WTC11 (cell line): ENCODE measurements around the gene USB1. TPM values are rescaled to one million over a fixed set of nuclear protein-coding genes. Genes with fewer than 3 reads are reported as not detected.

Experiments used
- ATAC-seq: fragments of 200-7000 bp; cut with Tn5 transposase; 2 replicates; pipeline ENCODE4 v1.10.0; 2021; ENCODE audit warnings: mild to moderate bottlenecking, moderate library complexity
- CTCF ChIA-PET: fragments of 300-600 bp; sonication (Branson Sonifier 250); formaldehyde crosslinking; loops from one replicate; lab custom pipeline; 2021; ENCODE audit warnings: antibody characterized with exemption; lab: Charles Lee
- POLR2A ChIA-PET: fragments of 350-600 bp; sonication (Branson Sonifier 250); formaldehyde crosslinking; loops from one replicate; lab custom pipeline; 2021; ENCODE audit warnings: antibody characterized with exemption; lab: Charles Lee
- DNase-seq: peaks from one replicate; pipeline ENCODE4 v3.0.0; 2021; ENCODE audit warnings: low spot score
- H3K27ac Mint-ChIP-seq: 2 replicates; pipeline ENCODE4 v1.8.0; 2021; ENCODE audit warnings: mixed read lengths
- H3K27me3 Mint-ChIP-seq: 2 replicates; pipeline ENCODE4 v1.8.0; 2021; ENCODE audit warnings: low read depth, mild to moderate bottlenecking, moderate library complexity, mixed read lengths
- H3K36me3 Mint-ChIP-seq: 2 replicates; pipeline ENCODE4 v1.8.0; 2021; ENCODE audit warnings: mixed read lengths
- H3K4me1 Mint-ChIP-seq: 2 replicates; pipeline ENCODE4 v1.8.0; 2022; ENCODE audit warnings: mixed read lengths
- H3K4me3 Mint-ChIP-seq: 2 replicates; pipeline ENCODE4 v1.8.0; 2021; ENCODE audit warnings: mild to moderate bottlenecking, moderate library complexity, mixed read lengths
- H3K9me3 Mint-ChIP-seq: 2 replicates; pipeline ENCODE4 v1.8.0; 2021; ENCODE audit warnings: mixed read lengths
- CBFB ChIP-seq: sonication (generic); formaldehyde crosslinking; IDR thresholded peaks from 2 replicates; pipeline ENCODE4 v1.8.1; 2022; ENCODE audit warnings: mild to moderate bottlenecking, low read depth, missing genetic modification reagents
- CREM ChIP-seq: sonication (generic); formaldehyde crosslinking; IDR thresholded peaks from 2 replicates; pipeline ENCODE4 v1.8.1; 2022; ENCODE audit warnings: mild to moderate bottlenecking, missing genetic modification reagents, moderate library complexity
- EMX1 ChIP-seq: fragments of 250-450 bp; sonication (Bioruptor Pico); IDR thresholded peaks from 2 replicates; pipeline ENCODE4 v1.8.0; 2021; ENCODE audit warnings: mild to moderate bottlenecking
- ETV6 ChIP-seq: sonication (generic); formaldehyde crosslinking; IDR thresholded peaks from 2 replicates; pipeline ENCODE4 v1.8.1; 2022; ENCODE audit warnings: mild to moderate bottlenecking, missing genetic modification reagents
- FOXK1 ChIP-seq: sonication (generic); formaldehyde crosslinking; IDR thresholded peaks from 2 replicates; pipeline ENCODE4 v1.8.0; 2022; ENCODE audit warnings: mild to moderate bottlenecking, moderate library complexity, missing genetic modification reagents
- KAT7 ChIP-seq: sonication (generic); formaldehyde crosslinking; IDR thresholded peaks from 2 replicates; pipeline ENCODE4 v1.8.1; 2023; ENCODE audit warnings: missing genetic modification reagents, mild to moderate bottlenecking, borderline replicate concordance
- MAX ChIP-seq: sonication (generic); formaldehyde crosslinking; IDR thresholded peaks from 2 replicates; pipeline ENCODE4 v1.8.0; 2022; ENCODE audit warnings: mild to moderate bottlenecking, missing genetic modification reagents
- MLX ChIP-seq: sonication (generic); formaldehyde crosslinking; IDR thresholded peaks from 2 replicates; pipeline ENCODE4 v1.8.1; 2023; ENCODE audit warnings: mild to moderate bottlenecking, missing genetic modification reagents, moderate library complexity
- MYBL2 ChIP-seq: sonication (generic); formaldehyde crosslinking; IDR thresholded peaks from 2 replicates; pipeline ENCODE4 v1.8.1; 2023; ENCODE audit warnings: mild to moderate bottlenecking, moderate library complexity, missing genetic modification reagents
- NR1H2 ChIP-seq: sonication (generic); formaldehyde crosslinking; IDR thresholded peaks from 2 replicates; pipeline ENCODE4 v1.9.0; 2021; ENCODE audit warnings: mild to moderate bottlenecking, moderate library complexity, missing genetic modification reagents
- SP1 ChIP-seq: sonication (generic); formaldehyde crosslinking; conservative IDR thresholded peaks from 2 replicates; pipeline ENCODE4 v1.8.1; 2022; ENCODE audit warnings: missing genetic modification reagents
- STAT6 ChIP-seq: sonication (generic); formaldehyde crosslinking; conservative IDR thresholded peaks from 2 replicates; pipeline ENCODE4 v1.8.1; 2023; ENCODE audit warnings: mild to moderate bottlenecking, low read depth, missing genetic modification reagents, moderate library complexity
- TEAD1 ChIP-seq: sonication (generic); formaldehyde crosslinking; IDR thresholded peaks from 2 replicates; pipeline ENCODE4 v1.8.0; 2022; ENCODE audit warnings: mild to moderate bottlenecking, missing genetic modification reagents
- USF2 ChIP-seq: sonication (generic); formaldehyde crosslinking; IDR thresholded peaks from 2 replicates; pipeline ENCODE4 v1.8.1; 2023; ENCODE audit warnings: mild to moderate bottlenecking, missing genetic modification reagents, moderate library complexity
- ZNF232 ChIP-seq: sonication (generic); formaldehyde crosslinking; IDR thresholded peaks from 2 replicates; pipeline ENCODE4 v1.8.0; 2022; ENCODE audit warnings: mild to moderate bottlenecking, missing genetic modification reagents
- ZNF263 ChIP-seq: sonication (generic); formaldehyde crosslinking; IDR thresholded peaks from 2 replicates; pipeline ENCODE4 v1.8.1; 2022; ENCODE audit warnings: low read depth, mild to moderate bottlenecking, moderate library complexity, missing genetic modification reagents
- ZNF423 ChIP-seq: fragments of 250-450 bp; sonication (Bioruptor Pico); IDR thresholded peaks from 2 replicates; pipeline ENCODE4 v2.1.2; 2022; ENCODE audit warnings: mild to moderate bottlenecking, moderate library complexity
- total RNA-seq: library from RNA; stranded (reverse); gene quantifications from 3 replicates; pipeline ENCODE4 v1.2.3, GENCODE V29; 2021
- TF ChIP-seq, protein P1 (sequence below): sonication (generic); formaldehyde crosslinking; IDR thresholded peaks from 2 replicates; pipeline ENCODE4 v1.8.1; 2022; ENCODE audit warnings: mild to moderate bottlenecking, moderate library complexity, missing genetic modification reagents
- TF ChIP-seq, protein P2 (sequence below): sonication (generic); formaldehyde crosslinking; IDR thresholded peaks from 2 replicates; pipeline ENCODE4 v1.8.0; 2022; ENCODE audit warnings: missing genetic modification reagents
- TF ChIP-seq, protein P3 (sequence below): fragments of 250-450 bp; sonication (Bioruptor Pico); IDR thresholded peaks from 2 replicates; pipeline ENCODE4 v1.9.0; 2021; ENCODE audit warnings: mild to moderate bottlenecking, borderline replicate concordance

The USB1 gene
- total RNA-seq, 1 experiment from 2014 or later, result 67.1 TPM

DNA sequence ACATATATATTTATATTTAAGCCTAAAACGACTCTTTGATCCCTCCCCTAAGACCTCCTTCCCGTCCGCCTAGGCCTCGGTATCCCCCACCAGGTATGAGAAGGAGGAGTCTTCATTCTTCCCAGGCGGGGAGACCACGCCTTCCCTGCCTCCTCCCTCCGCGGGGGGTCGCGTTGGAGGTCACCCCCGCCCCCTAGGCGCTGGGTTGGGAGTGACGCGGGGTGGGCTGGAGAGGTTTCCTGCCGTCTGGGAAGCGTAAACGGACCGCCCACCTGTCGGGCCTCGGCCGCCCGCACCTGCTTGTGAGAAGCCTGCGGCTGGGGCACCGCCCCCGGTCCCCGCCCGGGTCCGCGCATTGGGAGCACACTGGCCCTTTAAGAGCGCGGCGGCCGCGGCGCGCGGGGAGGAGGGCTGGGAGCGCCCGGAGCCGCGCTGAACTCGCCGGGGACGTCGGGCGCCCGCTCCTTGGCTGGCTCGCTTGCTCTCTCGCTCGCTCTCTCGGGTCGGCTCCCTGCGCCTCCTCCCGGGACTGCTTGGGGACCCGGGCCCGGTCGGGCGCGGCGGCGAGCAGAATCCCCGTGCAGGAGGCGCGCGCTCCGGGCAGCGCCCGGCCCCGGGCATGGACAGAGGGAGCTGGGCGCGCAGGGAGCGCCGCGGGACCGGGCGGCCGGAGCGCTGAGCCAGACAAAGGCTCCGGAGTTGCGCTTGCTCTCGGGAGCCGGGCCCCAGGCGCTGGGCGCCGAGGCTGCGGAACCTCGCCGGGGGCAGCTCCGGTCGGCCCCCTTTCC, 24.3 kb downstream of the USB1 start, which contains the start of gene MMP15:
Gene MMP15, plus strand, starts transcription at position 404 of the 788 bp plus-strand sequence. CDS start 597 bp downstream, outside the sequence.
- DNase-seq, result peak; percentile 98
- Mint-ChIP-seq H3K27ac (peak within 1 kb of the TSS; percentile 95), H3K9me3 (no peaks in the 10 kb centered on the region), H3K4me1 (peaks cover 54% of the 10 kb centered on the region), H3K4me3 (peak within 1 kb of the TSS; percentile 82), H3K36me3 (peaks cover 6% of the 10 kb centered on the region; the same call in 1 of the 2 replicates), H3K27me3 (peaks cover 10% of the 10 kb centered on the region)
- CTCF ChIA-PET, result interaction anchor here (0.5 to 4.2 kb wide), 10 partner anchors 25 to 462 kb away, joined by 3 to 54 read pairs (median 6); partner anchors contain the start of gene CFAP20
- POLR2A ChIA-PET, result interaction anchor here (1.0 to 3.1 kb wide), 4 partner anchors 25 to 103 kb away, joined by 4 to 29 read pairs (median 10); partner anchors contain the start of genes CFAP20, USB1 and ZNF319
- peak; percentile 61 for ATAC-seq
- TF ChIP-seq MLX (CRISPR knock-in tag) (no peak), ZNF263 (CRISPR knock-in tag) (peak; percentile 69; the same call in 1 of the 2 replicates), USF2 (CRISPR knock-in tag) (0 out of 2 replicates have a peak, but pooled peaks have one; percentile 1), CBFB (no peak), STAT6 (CRISPR knock-in tag) (no peak), MAX (CRISPR knock-in tag) (peak; percentile 61), KAT7 (CRISPR knock-in tag) (no peak), CREM (CRISPR knock-in tag) (0 out of 2 replicates have a peak, but pooled peaks have one; percentile 33), NR1H2 (CRISPR knock-in tag) (no peak), FOXK1 (CRISPR knock-in tag) (0 out of 2 replicates have a peak, but pooled peaks have one; percentile 17), EMX1 (CRISPR knock-in tag) (no peak), ETV6 (CRISPR knock-in tag) (peak; percentile 82), ZNF423 (CRISPR knock-in tag) (peak; percentile 46; the same call in 1 of the 2 replicates), MYBL2 (CRISPR knock-in tag) (0 out of 2 replicates have a peak, but pooled peaks have one; percentile 17), TEAD1 (CRISPR knock-in tag) (peak; percentile 61), SP1 (CRISPR knock-in tag) (peak; percentile 90), ZNF232 (CRISPR knock-in tag) (peak; percentile 58; the same call in 1 of the 2 replicates)
- TF ChIP-seq, protein P1, sequence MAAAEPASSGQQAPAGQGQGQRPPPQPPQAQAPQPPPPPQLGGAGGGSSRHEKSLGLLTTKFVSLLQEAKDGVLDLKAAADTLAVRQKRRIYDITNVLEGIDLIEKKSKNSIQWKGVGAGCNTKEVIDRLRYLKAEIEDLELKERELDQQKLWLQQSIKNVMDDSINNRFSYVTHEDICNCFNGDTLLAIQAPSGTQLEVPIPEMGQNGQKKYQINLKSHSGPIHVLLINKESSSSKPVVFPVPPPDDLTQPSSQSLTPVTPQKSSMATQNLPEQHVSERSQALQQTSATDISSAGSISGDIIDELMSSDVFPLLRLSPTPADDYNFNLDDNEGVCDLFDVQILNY (CRISPR knock-in tag), result peak; percentile 54; the same call in 1 of the 2 replicates
- TF ChIP-seq, protein P2, sequence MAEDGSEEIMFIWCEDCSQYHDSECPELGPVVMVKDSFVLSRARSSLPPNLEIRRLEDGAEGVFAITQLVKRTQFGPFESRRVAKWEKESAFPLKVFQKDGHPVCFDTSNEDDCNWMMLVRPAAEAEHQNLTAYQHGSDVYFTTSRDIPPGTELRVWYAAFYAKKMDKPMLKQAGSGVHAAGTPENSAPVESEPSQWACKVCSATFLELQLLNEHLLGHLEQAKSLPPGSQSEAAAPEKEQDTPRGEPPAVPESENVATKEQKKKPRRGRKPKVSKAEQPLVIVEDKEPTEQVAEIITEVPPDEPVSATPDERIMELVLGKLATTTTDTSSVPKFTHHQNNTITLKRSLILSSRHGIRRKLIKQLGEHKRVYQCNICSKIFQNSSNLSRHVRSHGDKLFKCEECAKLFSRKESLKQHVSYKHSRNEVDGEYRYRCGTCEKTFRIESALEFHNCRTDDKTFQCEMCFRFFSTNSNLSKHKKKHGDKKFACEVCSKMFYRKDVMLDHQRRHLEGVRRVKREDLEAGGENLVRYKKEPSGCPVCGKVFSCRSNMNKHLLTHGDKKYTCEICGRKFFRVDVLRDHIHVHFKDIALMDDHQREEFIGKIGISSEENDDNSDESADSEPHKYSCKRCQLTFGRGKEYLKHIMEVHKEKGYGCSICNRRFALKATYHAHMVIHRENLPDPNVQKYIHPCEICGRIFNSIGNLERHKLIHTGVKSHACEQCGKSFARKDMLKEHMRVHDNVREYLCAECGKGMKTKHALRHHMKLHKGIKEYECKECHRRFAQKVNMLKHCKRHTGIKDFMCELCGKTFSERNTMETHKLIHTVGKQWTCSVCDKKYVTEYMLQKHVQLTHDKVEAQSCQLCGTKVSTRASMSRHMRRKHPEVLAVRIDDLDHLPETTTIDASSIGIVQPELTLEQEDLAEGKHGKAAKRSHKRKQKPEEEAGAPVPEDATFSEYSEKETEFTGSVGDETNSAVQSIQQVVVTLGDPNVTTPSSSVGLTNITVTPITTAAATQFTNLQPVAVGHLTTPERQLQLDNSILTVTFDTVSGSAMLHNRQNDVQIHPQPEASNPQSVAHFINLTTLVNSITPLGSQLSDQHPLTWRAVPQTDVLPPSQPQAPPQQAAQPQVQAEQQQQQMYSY (CRISPR knock-in tag), result no peak
- TF ChIP-seq, protein P3, sequence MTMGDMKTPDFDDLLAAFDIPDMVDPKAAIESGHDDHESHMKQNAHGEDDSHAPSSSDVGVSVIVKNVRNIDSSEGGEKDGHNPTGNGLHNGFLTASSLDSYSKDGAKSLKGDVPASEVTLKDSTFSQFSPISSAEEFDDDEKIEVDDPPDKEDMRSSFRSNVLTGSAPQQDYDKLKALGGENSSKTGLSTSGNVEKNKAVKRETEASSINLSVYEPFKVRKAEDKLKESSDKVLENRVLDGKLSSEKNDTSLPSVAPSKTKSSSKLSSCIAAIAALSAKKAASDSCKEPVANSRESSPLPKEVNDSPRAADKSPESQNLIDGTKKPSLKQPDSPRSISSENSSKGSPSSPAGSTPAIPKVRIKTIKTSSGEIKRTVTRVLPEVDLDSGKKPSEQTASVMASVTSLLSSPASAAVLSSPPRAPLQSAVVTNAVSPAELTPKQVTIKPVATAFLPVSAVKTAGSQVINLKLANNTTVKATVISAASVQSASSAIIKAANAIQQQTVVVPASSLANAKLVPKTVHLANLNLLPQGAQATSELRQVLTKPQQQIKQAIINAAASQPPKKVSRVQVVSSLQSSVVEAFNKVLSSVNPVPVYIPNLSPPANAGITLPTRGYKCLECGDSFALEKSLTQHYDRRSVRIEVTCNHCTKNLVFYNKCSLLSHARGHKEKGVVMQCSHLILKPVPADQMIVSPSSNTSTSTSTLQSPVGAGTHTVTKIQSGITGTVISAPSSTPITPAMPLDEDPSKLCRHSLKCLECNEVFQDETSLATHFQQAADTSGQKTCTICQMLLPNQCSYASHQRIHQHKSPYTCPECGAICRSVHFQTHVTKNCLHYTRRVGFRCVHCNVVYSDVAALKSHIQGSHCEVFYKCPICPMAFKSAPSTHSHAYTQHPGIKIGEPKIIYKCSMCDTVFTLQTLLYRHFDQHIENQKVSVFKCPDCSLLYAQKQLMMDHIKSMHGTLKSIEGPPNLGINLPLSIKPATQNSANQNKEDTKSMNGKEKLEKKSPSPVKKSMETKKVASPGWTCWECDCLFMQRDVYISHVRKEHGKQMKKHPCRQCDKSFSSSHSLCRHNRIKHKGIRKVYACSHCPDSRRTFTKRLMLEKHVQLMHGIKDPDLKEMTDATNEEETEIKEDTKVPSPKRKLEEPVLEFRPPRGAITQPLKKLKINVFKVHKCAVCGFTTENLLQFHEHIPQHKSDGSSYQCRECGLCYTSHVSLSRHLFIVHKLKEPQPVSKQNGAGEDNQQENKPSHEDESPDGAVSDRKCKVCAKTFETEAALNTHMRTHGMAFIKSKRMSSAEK (CRISPR knock-in tag), result no peak
